ENCODE data around the gene IFT25.
A peak's percentile ranks its signal among the peaks of the same experiment; 100 is the strongest.
"Not testable (repeated sequence)": the region's sequence is repeated elsewhere in the genome, so short reads cannot be mapped to it uniquely, and the experiment has no call there.

IFT25 gene

GRCh38 chr1:53945433-53946251 is at the start of gene IFT25:
IFT25 (minus strand) TSS chr1:53945699; CDS start chr1:53940082, 5,617 bp downstream.
- DNase-seq = peak; percentile 85

- not testable (repeated sequence) for DNase-seq
These were observed 49.0 kb upstream of the IFT25 start for GRCh38 chr1:53994516-53994915.

GRCh38 chr1:53992085-53992874 is 46.8 kb upstream of the IFT25 start:
- no peak for DNase-seq

GRCh38 chr1:53987880-53988279 is 42.4 kb upstream of the IFT25 start:
- no peak for DNase-seq

GRCh38 chr1:53986458-53986857 is 41.0 kb upstream of the IFT25 start:
- DNase-seq = no peak

DNA sequence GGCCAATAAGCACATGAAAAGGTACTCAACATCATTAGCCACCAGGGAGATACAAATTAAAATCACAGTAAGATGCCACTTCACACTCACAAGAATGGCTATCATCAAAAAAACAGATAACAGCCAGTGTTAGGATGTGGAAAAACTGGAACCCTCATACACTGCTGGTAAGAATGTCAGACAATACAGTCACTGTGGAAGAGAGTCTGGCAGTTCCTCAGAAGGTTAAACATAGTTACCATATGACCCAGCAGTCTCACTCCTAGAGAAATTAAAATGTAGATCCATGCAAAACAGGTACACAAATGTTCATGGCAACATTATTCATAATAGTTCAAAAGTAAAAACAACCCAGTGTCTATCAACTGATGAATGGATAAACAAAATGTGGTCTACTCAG is 39.2 kb upstream of the IFT25 start:
- no peak for DNase-seq

DNA sequence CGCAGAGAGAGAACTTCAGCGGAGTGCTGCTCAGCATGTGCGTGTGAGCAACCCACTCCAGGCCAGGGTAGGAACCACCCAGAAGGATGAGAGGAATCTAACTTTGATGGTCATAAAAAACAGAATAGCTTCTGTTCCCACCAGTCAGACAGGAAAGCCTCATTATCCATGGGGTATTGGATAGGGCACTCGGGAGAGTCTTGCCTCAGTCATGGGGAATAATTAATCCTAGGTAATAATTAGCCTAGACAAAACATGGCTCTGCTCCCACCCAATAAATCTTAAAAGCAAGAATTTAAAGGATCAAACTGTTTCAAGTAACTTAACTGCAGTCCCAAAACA is 37.2 kb upstream of the IFT25 start:
- DNase-seq = no peak

GRCh38 chr1:53982034-53982762 is 36.7 kb upstream of the IFT25 start:
- DNase-seq = no peak

GRCh38 chr1:53981220-53981619 is 35.7 kb upstream of the IFT25 start:
- no peak for DNase-seq

GRCh38 chr1:53979712-53980450 is 34.4 kb upstream of the IFT25 start:
- DNase-seq = no peak

DNA sequence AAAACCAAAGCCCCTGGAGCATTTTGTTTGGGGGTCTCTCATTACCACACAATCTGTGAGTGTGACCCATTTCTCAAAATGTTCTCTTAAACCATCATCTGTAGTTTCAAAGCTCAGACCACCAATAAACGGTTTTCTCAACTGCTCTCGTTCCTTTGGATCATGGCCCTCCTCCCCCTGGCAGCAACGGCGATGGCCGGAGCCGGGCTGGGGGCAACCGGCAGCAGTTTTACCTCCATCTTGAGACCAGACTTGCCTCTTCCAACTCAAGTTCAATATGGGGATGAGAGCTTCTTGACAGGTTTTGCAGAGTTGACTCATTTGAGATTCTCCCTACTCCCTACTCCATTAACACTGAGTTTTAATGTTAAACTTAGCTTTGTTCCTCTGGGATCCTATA is 30.4 kb upstream of the IFT25 start:
- no peak for DNase-seq

GRCh38 chr1:53971718-53972117 is 26.2 kb upstream of the IFT25 start:
- DNase-seq = no peak

- not testable (repeated sequence) for DNase-seq
These were observed 23.8 kb upstream of the IFT25 start for GRCh38 chr1:53969323-53969722.

DNA sequence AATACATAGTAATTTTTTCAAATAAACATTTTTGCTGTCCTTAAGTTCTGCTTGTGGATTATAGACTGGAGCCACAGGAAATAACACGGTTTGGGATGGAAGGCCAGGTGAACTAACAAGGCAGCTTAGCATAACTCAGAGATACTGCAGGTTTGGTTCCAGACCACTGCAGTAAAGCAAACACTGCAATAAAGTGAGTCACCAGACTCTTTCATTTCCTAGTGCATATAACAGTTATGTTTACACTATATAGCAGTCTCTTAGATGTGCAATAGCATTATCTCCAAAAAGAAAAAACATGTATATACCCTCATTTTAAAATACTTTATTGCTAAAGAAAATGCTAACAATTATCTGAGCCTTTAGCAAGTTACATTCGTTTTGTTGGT is 22.6 kb upstream of the IFT25 start:
- no peak for DNase-seq

- DNase-seq = no peak
These were observed 22.1 kb upstream of the IFT25 start for GRCh38 chr1:53967409-53968124.

GRCh38 chr1:53966794-53967193 is 21.3 kb upstream of the IFT25 start:
- no peak for DNase-seq

- no peak for DNase-seq
These were observed 18.6 kb upstream of the IFT25 start for GRCh38 chr1:53964109-53964508.

DNA sequence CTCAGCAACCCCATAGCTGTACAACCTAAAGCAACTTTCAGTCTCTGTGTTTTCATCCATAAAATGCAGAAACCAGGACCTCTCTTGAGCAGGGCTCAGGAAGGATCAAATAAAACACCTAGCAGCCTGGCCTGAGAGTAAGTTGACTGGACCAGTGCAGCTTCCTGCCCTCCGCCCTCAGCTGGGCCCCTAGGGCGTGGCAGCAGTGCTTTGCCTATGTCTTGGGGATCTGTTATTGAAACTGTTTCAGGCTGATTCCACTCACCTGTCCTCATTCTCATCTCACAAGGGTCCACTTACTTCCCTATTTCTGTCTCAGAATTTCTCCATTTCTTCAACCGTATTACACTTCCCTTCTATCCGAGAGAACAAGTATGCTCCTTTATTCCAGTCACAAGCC is 18.0 kb upstream of the IFT25 start:
- DNase-seq = no peak

DNA sequence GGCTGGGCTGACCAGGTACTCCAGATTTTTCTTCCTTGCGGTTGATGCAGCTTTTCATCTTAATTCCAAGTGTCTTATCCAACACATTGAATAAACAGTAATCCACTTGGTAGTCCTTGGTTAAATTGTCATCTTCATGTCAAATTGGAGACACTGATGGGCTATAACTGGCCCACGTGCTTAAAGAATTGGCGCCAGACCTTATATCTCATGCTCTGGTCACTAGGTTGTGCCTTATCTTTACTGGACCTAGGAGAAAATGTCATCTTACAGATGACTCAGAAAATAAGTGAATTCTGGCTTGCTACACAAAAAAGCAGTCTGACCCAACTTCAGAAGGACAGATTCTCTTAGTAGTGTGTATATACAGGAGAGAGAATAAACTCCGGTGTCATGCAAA is 16.9 kb upstream of the IFT25 start:
- DNase-seq = no peak

- DNase-seq = no peak
These were observed 14.3 kb upstream of the IFT25 start for GRCh38 chr1:53959664-53960250.

GRCh38 chr1:53957194-53957818 is 11.8 kb upstream of the IFT25 start:
- DNase-seq = no peak
